Activated T-cell treated with anti-CD3 and anti-CD28 coated beads, Interleukin-2, amount 50 U/mL, for 24 hours (primary cell): ENCODE data around the gene MAEA.
"Not testable (repeated sequence)": the region's sequence is repeated elsewhere in the genome, so short reads cannot be mapped to it uniquely, and the experiment has no call there.

Source experiments
- DNase-seq: peaks from one replicate; pipeline ENCODE4 v3.0.0-alpha.2; 2020
- H3K27ac Mint-ChIP-seq: 2 replicates; pipeline ENCODE4 v1.8.0; 2020; ENCODE audit warnings: mild to moderate bottlenecking, mixed read lengths
- H3K27me3 Mint-ChIP-seq: 2 replicates; pipeline ENCODE4 v1.8.0; 2020; ENCODE audit warnings: mixed read lengths
- H3K36me3 Mint-ChIP-seq: 2 replicates; pipeline ENCODE4 v1.8.0; 2020; ENCODE audit warnings: low read depth, mixed read lengths
- H3K4me1 Mint-ChIP-seq: 2 replicates; pipeline ENCODE4 v1.8.0; 2020; ENCODE audit warnings: low read depth, mixed read lengths
- H3K4me3 Mint-ChIP-seq: 2 replicates; pipeline ENCODE4 v1.8.0; 2020; ENCODE audit warnings: mild to moderate bottlenecking, moderate library complexity, mixed read lengths
- H3K9me3 Mint-ChIP-seq: 2 replicates; pipeline ENCODE4 v1.8.0; 2020; ENCODE audit warnings: mixed read lengths

Gene MAEA

DNA sequence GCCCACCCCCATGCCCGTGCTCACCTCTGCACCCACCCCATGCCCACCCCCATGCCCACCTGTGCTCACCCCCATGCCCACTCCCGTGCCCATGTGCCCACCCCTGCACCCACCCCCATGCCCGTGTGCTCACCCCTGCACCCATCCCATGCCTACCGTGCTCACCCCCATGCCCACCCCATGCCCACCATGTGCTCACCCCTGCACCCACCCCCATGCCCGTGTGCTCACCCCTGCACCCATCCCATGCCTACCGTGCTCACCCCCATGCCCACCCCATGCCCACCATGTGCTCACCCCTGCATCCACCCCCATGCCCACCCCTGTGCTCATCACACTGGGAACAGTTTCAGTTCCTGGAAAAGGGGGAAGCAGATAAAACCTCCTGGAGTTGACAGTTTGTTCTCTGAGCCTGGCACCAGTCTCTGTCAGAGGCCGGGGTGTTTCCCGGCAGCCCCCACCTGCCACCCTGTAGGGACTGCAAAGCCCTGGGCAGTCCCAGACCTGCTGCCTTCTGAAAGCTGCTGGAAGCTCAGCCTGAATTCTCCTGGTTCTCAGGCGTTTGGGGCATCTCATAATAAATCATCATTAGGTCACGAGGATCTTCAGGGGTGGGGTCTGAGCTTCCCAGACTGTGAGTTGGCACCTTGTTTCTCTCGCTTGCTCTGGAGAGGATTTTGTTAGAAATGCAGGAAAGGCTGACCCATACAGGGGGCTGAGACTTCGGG is 44.3 kb downstream of the MAEA start:
- Mint-ChIP-seq H3K36me3 (peaks cover 75% of the 10 kb centered on the region), H3K27ac (peak overlapping the region; percentile 91), H3K4me1 (peaks cover 67% of the 10 kb centered on the region)
- not testable (repeated sequence) for H3K27me3 Mint-ChIP-seq, DNase-seq, H3K9me3 Mint-ChIP-seq, H3K4me3 Mint-ChIP-seq

DNA sequence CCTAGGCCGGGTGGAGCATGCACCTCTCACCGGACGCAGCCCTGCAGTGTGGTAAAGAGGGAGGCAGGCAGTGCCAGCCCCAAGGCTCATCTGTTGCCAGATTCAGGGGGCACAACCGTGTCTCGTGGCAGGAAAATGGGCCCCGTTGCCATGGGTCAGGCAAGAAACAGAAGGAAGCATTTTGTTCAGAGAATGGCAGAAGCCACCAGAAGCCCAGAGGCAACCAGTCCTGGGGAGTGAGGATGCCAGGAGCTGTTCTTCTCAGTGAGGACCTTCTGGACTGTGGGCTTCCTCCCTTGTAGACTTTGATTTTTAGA is 44.8 kb downstream of the MAEA start:
- Mint-ChIP-seq H3K4me1 (peaks cover 64% of the 10 kb centered on the region), H3K9me3 (peaks cover 3% of the 10 kb centered on the region), H3K27me3 (no peaks in the 10 kb centered on the region), H3K36me3 (peaks cover 75% of the 10 kb centered on the region), H3K27ac (peak overlapping the region; percentile 91), H3K4me3 (no peak overlapping the region)
- no peak for DNase-seq

DNA sequence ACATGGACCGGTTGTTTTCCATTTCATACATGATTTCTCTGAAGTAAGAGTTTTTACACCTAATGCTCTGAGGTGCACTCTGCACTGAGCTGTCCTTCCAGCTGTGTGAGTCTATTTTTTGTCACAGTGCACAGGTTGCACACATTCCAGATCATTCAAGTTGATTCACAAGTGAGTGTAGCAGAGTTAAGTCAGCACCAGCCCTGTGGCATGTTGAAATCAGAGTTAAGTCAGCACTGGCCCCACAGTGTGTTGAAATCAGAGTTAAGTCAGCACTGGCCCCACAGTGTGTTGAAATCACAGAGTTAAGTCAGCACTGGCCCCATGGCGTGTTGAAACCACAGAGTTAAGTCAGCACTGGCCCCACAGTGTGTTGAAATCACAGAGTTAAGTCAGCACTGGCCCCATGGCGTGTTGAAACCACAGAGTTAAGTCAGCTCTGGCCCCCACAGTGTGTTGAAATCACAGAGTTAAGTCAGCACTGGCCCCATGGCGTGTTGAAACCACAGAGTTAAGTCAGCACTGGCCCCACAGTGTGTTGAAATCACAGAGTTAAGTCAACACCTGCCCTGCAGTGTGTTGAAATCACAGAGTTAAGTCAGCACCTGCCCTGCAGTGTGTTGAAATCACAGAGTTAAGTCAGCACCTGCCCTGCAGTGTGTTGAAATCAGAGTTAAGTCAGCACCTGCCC is 45.6 kb downstream of the MAEA start:
- H3K36me3 Mint-ChIP-seq, result peaks cover 81% of the 10 kb centered on the region
- H3K9me3 Mint-ChIP-seq, DNase-seq, H3K27me3 Mint-ChIP-seq, H3K4me3 Mint-ChIP-seq: not testable (repeated sequence)
- peak overlapping the region; percentile 91 for H3K27ac Mint-ChIP-seq
- H3K4me1 Mint-ChIP-seq, result peaks cover 56% of the 10 kb centered on the region

GRCh38 chr4:1336088-1336491 is 46.4 kb downstream of the MAEA start:
- peaks cover 83% of the 10 kb centered on the region for H3K36me3 Mint-ChIP-seq
- H3K27ac Mint-ChIP-seq, result peak overlapping the region; percentile 35
- H3K4me3 Mint-ChIP-seq, result no peak overlapping the region
- DNase-seq, result no peak
- peaks cover 49% of the 10 kb centered on the region for H3K4me1 Mint-ChIP-seq
- H3K27me3 Mint-ChIP-seq, result no peaks in the 10 kb centered on the region
- peaks cover 3% of the 10 kb centered on the region for H3K9me3 Mint-ChIP-seq

- H3K9me3 Mint-ChIP-seq, result peaks cover 3% of the 10 kb centered on the region
- peaks cover 84% of the 10 kb centered on the region for H3K36me3 Mint-ChIP-seq
- H3K4me3 Mint-ChIP-seq, result no peak overlapping the region
- H3K4me1 Mint-ChIP-seq, result peaks cover 48% of the 10 kb centered on the region
- H3K27me3 Mint-ChIP-seq, result no peaks in the 10 kb centered on the region
- peak; percentile 69 for DNase-seq
- H3K27ac Mint-ChIP-seq, result peak overlapping the region; percentile 95
These were observed 47.7 kb downstream of the MAEA start for GRCh38 chr4:1337376-1337831.

GRCh38 chr4:1337951-1338751 is 48.5 kb downstream of the MAEA start:
- Mint-ChIP-seq H3K4me3 (no peak overlapping the region), H3K4me1 (peaks cover 53% of the 10 kb centered on the region), H3K36me3 (peaks cover 79% of the 10 kb centered on the region), H3K9me3 (peaks cover 3% of the 10 kb centered on the region), H3K27ac (peak overlapping the region; percentile 95), H3K27me3 (no peaks in the 10 kb centered on the region)
- DNase-seq, result no peak

GRCh38 chr4:1338752-1339414 is 49.2 kb downstream of the MAEA start:
- no peaks in the 10 kb centered on the region for H3K27me3 Mint-ChIP-seq
- peaks cover 79% of the 10 kb centered on the region for H3K36me3 Mint-ChIP-seq
- no peak overlapping the region for H3K4me3 Mint-ChIP-seq
- H3K4me1 Mint-ChIP-seq, result peaks cover 55% of the 10 kb centered on the region
- no peak for DNase-seq
- H3K9me3 Mint-ChIP-seq, result peaks cover 3% of the 10 kb centered on the region
- H3K27ac Mint-ChIP-seq, result peak overlapping the region; percentile 71

DNA sequence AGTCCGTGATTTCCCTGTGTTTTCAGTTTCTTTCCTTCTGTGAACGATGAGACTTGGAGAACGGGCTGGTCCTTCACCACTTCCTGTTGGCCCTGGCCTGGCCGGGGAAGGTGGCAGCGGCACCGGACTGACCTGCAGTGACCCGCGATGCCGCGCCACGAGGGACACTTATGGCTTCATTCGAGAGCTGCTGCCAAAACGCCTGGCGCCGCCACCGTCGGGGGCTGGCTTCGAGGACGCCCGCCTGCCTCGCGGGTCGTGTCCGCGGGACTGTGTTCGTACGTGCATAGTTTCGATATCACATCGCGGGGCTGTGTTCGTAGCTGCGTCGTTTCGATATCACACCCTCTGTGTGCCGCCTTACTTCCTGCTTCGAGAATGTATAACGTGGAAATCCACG is 49.8 kb downstream of the MAEA start:
- H3K4me3 Mint-ChIP-seq, result no peak overlapping the region
- H3K27me3 Mint-ChIP-seq, result no peaks in the 10 kb centered on the region
- H3K9me3 Mint-ChIP-seq, result peaks cover 3% of the 10 kb centered on the region
- H3K4me1 Mint-ChIP-seq, result peaks cover 53% of the 10 kb centered on the region
- peaks cover 75% of the 10 kb centered on the region for H3K36me3 Mint-ChIP-seq
- no peak for DNase-seq
- H3K27ac Mint-ChIP-seq, result no peak overlapping the region

DNA sequence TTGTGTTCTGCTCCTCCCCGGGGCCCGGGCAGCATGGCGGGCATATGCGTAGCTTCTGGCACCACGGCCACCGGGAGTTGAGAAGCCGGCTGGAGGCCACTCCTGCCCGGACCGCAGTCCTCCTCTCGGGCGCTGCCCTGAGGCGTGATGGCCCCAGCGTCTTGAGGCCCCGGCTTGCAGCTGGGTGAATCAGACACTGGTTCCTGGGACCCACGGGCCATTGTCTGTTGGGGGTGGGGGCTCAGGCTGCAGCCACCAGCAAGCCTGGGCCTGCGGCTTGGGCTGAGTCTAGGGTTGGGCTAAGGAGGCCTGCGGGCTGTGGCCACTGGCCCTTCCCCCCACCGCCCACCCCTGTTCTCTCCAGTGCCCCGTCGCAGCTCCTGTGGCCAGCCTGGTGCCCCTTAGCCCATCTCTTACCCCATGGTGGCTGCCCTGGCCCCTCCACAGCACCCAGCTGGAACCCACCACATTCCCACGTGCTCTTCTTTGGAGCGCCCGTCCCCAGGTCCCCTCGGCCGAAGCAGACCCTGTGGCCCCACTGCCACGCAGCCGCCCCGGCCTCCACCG is 50.6 kb downstream of the MAEA start:
- Mint-ChIP-seq H3K27ac (no peak overlapping the region), H3K36me3 (peaks cover 67% of the 10 kb centered on the region), H3K9me3 (no peaks in the 10 kb centered on the region), H3K4me1 (peaks cover 51% of the 10 kb centered on the region), H3K27me3 (no peaks in the 10 kb centered on the region), H3K4me3 (no peak overlapping the region)
- DNase-seq, result no peak

- no peaks in the 10 kb centered on the region for H3K27me3 Mint-ChIP-seq
- DNase-seq, result no peak
- H3K4me3 Mint-ChIP-seq, result no peak overlapping the region
- peaks cover 54% of the 10 kb centered on the region for H3K4me1 Mint-ChIP-seq
- no peaks in the 10 kb centered on the region for H3K9me3 Mint-ChIP-seq
- no peak overlapping the region for H3K27ac Mint-ChIP-seq
- peaks cover 68% of the 10 kb centered on the region for H3K36me3 Mint-ChIP-seq
These were observed 51.2 kb downstream of the MAEA start for GRCh38 chr4:1340861-1341260.

DNA sequence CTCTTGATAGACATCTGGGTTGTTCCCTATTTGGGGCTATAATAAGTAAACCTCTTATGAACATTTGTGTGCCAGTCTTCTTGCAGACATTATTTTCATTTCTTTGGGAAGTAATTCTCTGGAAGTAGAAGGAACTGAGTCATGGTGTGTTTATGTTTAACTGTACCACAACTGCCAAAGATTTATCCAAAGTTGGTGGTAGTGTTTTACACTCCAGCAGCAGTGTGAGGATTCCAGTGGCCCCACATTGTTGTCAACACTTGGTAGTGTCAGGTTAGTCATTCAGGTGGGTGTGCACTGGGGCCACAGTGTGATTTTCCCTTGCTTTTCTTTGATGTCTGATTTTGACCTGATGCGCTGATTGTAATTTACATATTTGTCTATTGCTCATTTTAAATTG is 52.3 kb downstream of the MAEA start:
- H3K27ac Mint-ChIP-seq, result peak overlapping the region; percentile 10
- H3K9me3 Mint-ChIP-seq, result no peaks in the 10 kb centered on the region
- no peak for DNase-seq
- no peaks in the 10 kb centered on the region for H3K27me3 Mint-ChIP-seq
- peaks cover 45% of the 10 kb centered on the region for H3K4me1 Mint-ChIP-seq
- H3K36me3 Mint-ChIP-seq, result peaks cover 59% of the 10 kb centered on the region
- no peak overlapping the region for H3K4me3 Mint-ChIP-seq

DNA sequence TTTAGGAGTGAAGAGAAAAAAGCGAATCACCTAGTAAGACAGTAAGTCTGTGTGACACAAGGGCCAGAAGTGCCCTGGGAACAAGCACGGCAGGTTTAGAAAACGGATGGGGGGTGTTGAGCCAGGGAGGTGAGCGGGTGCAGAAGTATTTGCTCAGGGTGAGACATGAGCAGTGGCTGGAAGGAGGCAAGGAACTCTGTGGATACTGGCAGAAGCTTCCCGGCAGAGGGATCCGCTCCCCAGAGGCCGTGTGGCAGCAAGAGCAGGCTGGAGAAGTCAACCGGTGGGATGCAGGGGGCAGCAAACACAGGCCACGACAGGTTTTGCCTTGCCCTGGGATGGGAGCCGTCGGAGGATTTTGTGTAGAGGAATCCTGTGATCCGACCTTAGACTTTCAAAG is 55.0 kb downstream of the MAEA start:
- Mint-ChIP-seq H3K9me3 (no peaks in the 10 kb centered on the region), H3K4me3 (peak overlapping the region; percentile 85), H3K36me3 (peaks cover 46% of the 10 kb centered on the region), H3K27ac (peak overlapping the region; percentile 62), H3K4me1 (peaks cover 47% of the 10 kb centered on the region), H3K27me3 (no peaks in the 10 kb centered on the region)
- no peak for DNase-seq

- DNase-seq, result peak; percentile 72
- Mint-ChIP-seq H3K9me3 (no peaks in the 10 kb centered on the region), H3K4me3 (peak overlapping the region; percentile 85), H3K27ac (peak overlapping the region; percentile 90), H3K36me3 (peaks cover 42% of the 10 kb centered on the region), H3K4me1 (peaks cover 55% of the 10 kb centered on the region), H3K27me3 (no peaks in the 10 kb centered on the region)
These were observed 56.5 kb downstream of the MAEA start for GRCh38 chr4:1345903-1346780.
